CD4-positive, alpha-beta memory T cell (primary cell): ENCODE measurements around the gene ZCWPW1. TPM values are rescaled to one million over a fixed set of nuclear protein-coding genes. Genes with fewer than 3 reads are reported as not detected.

ENCODE experiments used
- CTCF ChIA-PET: fragments of 350-600 bp; sonication (Branson Sonifier 250); formaldehyde crosslinking; loops from one replicate; lab custom pipeline; 2021; ENCODE audit warnings: inconsistent platforms; ENCODE audit not compliant: partially characterized antibody; lab: Charles Lee
- POLR2A ChIA-PET: fragments of 350-600 bp; sonication (Branson Sonifier 250); formaldehyde crosslinking; loops from one replicate; lab custom pipeline; 2021; ENCODE audit not compliant: partially characterized antibody; lab: Charles Lee
- DNase-seq, 5 donors: peaks; one replicate each; pipeline versions ENCODE4 v3.0.0 to v3.0.0-alpha.2; 2020 to 2022; ENCODE audit warnings: mixed read lengths in 1 of 5
- H3K27ac ChIP-seq: one replicate; pipeline ENCODE4 v1.7.0; 2013; ENCODE audit warnings: low read depth, low read length
- H3K27me3 ChIP-seq: 2 replicates; pipeline ENCODE4 v1.7.0; 2013; ENCODE audit warnings: mild to moderate bottlenecking, low read length, moderate library complexity; ENCODE audit not compliant: insufficient read depth
- H3K36me3 ChIP-seq: 2 replicates; pipeline ENCODE4 v1.7.0; 2013; ENCODE audit warnings: mild to moderate bottlenecking, low read length, moderate library complexity; ENCODE audit not compliant: insufficient read depth
- H3K4me1 ChIP-seq: 2 replicates; pipeline ENCODE4 v1.7.0; 2013; ENCODE audit warnings: mild to moderate bottlenecking, low read length, moderate library complexity; ENCODE audit not compliant: insufficient read depth
- H3K4me3 ChIP-seq, 2 donors: one replicate each; pipeline ENCODE4 v1.7.0; 2013; ENCODE audit warnings: low read length in 2 of 2, mild to moderate bottlenecking in 1 of 2
- H3K9me3 ChIP-seq, 2 donors: one replicate each; pipeline ENCODE4 v1.7.0; 2013; ENCODE audit warnings: low read length in 2 of 2, control low read depth in 1 of 2; ENCODE audit not compliant: control insufficient read depth in 1 of 2
- H3K27ac Mint-ChIP-seq, 7 donors: one replicate each; pipeline ENCODE4 v1.8.0; 2020 to 2021; ENCODE audit warnings: mixed read lengths in 7 of 7, mild to moderate bottlenecking in 6 of 7, inconsistent platforms in 3 of 7, moderate library complexity in 3 of 7
- H3K27me3 Mint-ChIP-seq, 2 donors: one replicate each; pipeline ENCODE4 v1.8.0; 2020 to 2021; ENCODE audit warnings: mixed read lengths in 2 of 2
- H3K36me3 Mint-ChIP-seq, 2 donors: one replicate each; pipeline ENCODE4 v1.8.0; 2020 to 2021; ENCODE audit warnings: mixed read lengths in 2 of 2, inconsistent platforms in 1 of 2, mild to moderate bottlenecking in 1 of 2
- H3K4me1 Mint-ChIP-seq, 4 donors: one replicate each; pipeline ENCODE4 v1.8.0; 2020 to 2021; ENCODE audit warnings: mixed read lengths in 4 of 4, mild to moderate bottlenecking in 1 of 4
- H3K4me3 Mint-ChIP-seq, 8 donors: one replicate each; pipeline ENCODE4 v1.8.0; 2020 to 2021; ENCODE audit warnings: mixed read lengths in 8 of 8, mild to moderate bottlenecking in 7 of 8, moderate library complexity in 6 of 8, inconsistent platforms in 3 of 8
- H3K9me3 Mint-ChIP-seq, 8 donors: one replicate each; pipeline ENCODE4 v1.8.0; 2020 to 2021; ENCODE audit warnings: mixed read lengths in 8 of 8, mild to moderate bottlenecking in 5 of 8, inconsistent platforms in 3 of 8, moderate library complexity in 1 of 8
- intact Hi-C: fragments of 100-400 bp; cut with micrococcal nuclease; formaldehyde crosslinking; loops from one replicate; pipeline ENCODE4 v1.15.1; 2023
- polyA plus RNA-seq, 2 donors: library from polyadenylated mRNA; unstranded; fragments of 300-500 nt; fragmentation: Illumina TruSeq; gene quantifications; one replicate each; pipeline ENCODE4 v1.2.3, GENCODE V29; 2021
- total RNA-seq, 2 experiments: library from RNA; stranded (reverse); gene quantifications; one replicate each; pipeline ENCODE4 v1.2.3, GENCODE V29; 2021

ZCWPW1 gene
- total and polyA plus RNA-seq, 4 experiments from 2014 or later, result 5.0 to 12.4 (median 8.1) TPM

GRCh38 chr7:100370746-100371145, 57.8 kb downstream of the ZCWPW1 start:
- Mint-ChIP-seq H3K36me3 (peaks cover 3 to 8% of the 10 kb centered on the region in 2 donors), H3K4me1 (peaks cover 9 to 22% (median 14%) of the 10 kb centered on the region in 4 donors), H3K4me3 (no peak overlapping the region), H3K9me3 (peaks cover 0 to 1% (median 0%) of the 10 kb centered on the region in 8 donors), H3K27ac (peak overlapping the region in 3 of 7 donors; percentile 19 to 65 (median 24)), H3K27me3 (no peaks in the 10 kb centered on the region)
- no peak overlapping the region for H3K27ac ChIP-seq
- H3K36me3 ChIP-seq, result no peaks in the 10 kb centered on the region
- no peaks in the 10 kb centered on the region for H3K9me3 ChIP-seq
- H3K4me3 ChIP-seq, result no peak overlapping the region
- intact Hi-C loops, result no loop called here
- CTCF ChIA-PET, result no interaction called here
- H3K4me1 ChIP-seq, result peaks cover 9% of the 10 kb centered on the region
- POLR2A ChIA-PET, result no interaction called here
- H3K27me3 ChIP-seq, result no peaks in the 10 kb centered on the region
- DNase-seq, result no peak

- Histone ChIP-seq H3K27me3 (no peaks in the 10 kb centered on the region), H3K9me3 (no peaks in the 10 kb centered on the region), H3K36me3 (no peaks in the 10 kb centered on the region), H3K27ac (no peak overlapping the region), H3K4me1 (peaks cover 13% of the 10 kb centered on the region), H3K4me3 (no peak overlapping the region)
- Mint-ChIP-seq H3K9me3 (peaks cover 0 to 1% (median 0%) of the 10 kb centered on the region in 8 donors), H3K27me3 (no peaks in the 10 kb centered on the region), H3K27ac (peak overlapping the region in 3 of 7 donors; percentile 27 to 76 (median 48)), H3K4me1 (peaks cover 9 to 27% (median 16%) of the 10 kb centered on the region in 4 donors), H3K4me3 (no peak overlapping the region), H3K36me3 (peaks cover 3 to 9% of the 10 kb centered on the region in 2 donors)
- intact Hi-C loops, result no loop called here
- no peak for DNase-seq
- ChIA-PET CTCF (no interaction called here), POLR2A (no interaction called here)
Observed at GRCh38 chr7:100370303-100370702, 58.2 kb downstream of the ZCWPW1 start.

GRCh38 chr7:100369105-100369504, 59.4 kb downstream of the ZCWPW1 start:
- H3K36me3 Mint-ChIP-seq, result peaks cover 6 to 17% of the 10 kb centered on the region in 2 donors
- peak overlapping the region in 1 of 7 donors; percentile 64 for H3K27ac Mint-ChIP-seq
- H3K9me3 Mint-ChIP-seq, result peaks cover 0 to 1% (median 0%) of the 10 kb centered on the region in 8 donors
- H3K27me3 Mint-ChIP-seq, result no peaks in the 10 kb centered on the region
- no peaks in the 10 kb centered on the region for H3K36me3 ChIP-seq
- H3K27ac ChIP-seq, result no peak overlapping the region
- no peaks in the 10 kb centered on the region for H3K27me3 ChIP-seq
- H3K4me1 ChIP-seq, result peaks cover 15% of the 10 kb centered on the region
- H3K4me1 Mint-ChIP-seq, result peaks cover 10 to 30% (median 21%) of the 10 kb centered on the region in 4 donors
- intact Hi-C loops, result loop anchor here (5.0 kb wide), 1 partner anchor 38 kb away; no protein-coding TSS in a partner anchor
- no peak overlapping the region for H3K4me3 Mint-ChIP-seq
- H3K9me3 ChIP-seq, result no peaks in the 10 kb centered on the region
- ChIA-PET POLR2A (no interaction called here), CTCF (no interaction called here)
- DNase-seq, result no peak
- H3K4me3 ChIP-seq, result no peak overlapping the region

- Histone ChIP-seq H3K36me3 (no peaks in the 10 kb centered on the region), H3K4me3 (no peak overlapping the region), H3K27me3 (no peaks in the 10 kb centered on the region), H3K9me3 (no peaks in the 10 kb centered on the region), H3K4me1 (peaks cover 15% of the 10 kb centered on the region), H3K27ac (no peak overlapping the region)
- DNase-seq, result no peak
- no peak overlapping the region for H3K4me3 Mint-ChIP-seq
- intact Hi-C loops, result loop anchor here (5.0 kb wide), 1 partner anchor 39 kb away; no protein-coding TSS in a partner anchor
- H3K36me3 Mint-ChIP-seq, result peaks cover 11 to 23% of the 10 kb centered on the region in 2 donors
- peak overlapping the region in 5 of 7 donors; percentile 15 to 77 (median 64) for H3K27ac Mint-ChIP-seq
- H3K4me1 Mint-ChIP-seq, result peaks cover 10 to 31% (median 21%) of the 10 kb centered on the region in 4 donors
- H3K9me3 Mint-ChIP-seq, result peaks cover 0 to 1% (median 0%) of the 10 kb centered on the region in 8 donors
- CTCF ChIA-PET, result no interaction called here
- no peaks in the 10 kb centered on the region for H3K27me3 Mint-ChIP-seq
- POLR2A ChIA-PET, result no interaction called here
Observed at GRCh38 chr7:100367676-100368613, 60.6 kb downstream of the ZCWPW1 start.

DNA sequence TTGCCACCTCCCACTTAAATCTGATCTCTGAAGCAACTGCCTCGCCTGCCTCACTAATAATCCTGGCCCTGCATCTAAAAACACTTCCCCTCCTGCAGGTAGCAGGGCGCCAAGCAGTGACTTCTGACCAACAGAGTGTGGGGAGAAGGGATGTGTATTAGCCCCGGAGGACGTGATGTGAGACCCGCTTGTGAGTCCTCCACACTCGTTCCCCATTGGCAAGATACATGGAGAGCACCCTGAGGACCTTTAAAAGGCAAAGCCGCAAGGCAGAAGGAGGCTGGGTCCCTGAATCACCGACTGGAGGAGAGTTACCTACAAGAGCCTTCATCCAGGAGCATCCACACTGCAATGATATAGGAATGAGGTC, 61.3 kb downstream of the ZCWPW1 start:
- DNase-seq, result no peak
- peaks cover 15% of the 10 kb centered on the region for H3K4me1 ChIP-seq
- no peaks in the 10 kb centered on the region for H3K27me3 Mint-ChIP-seq
- peak overlapping the region in 3 of 7 donors; percentile 64 to 77 (median 70) for H3K27ac Mint-ChIP-seq
- no peak overlapping the region for H3K27ac ChIP-seq
- POLR2A ChIA-PET, result no interaction called here
- H3K4me3 ChIP-seq, result no peak overlapping the region
- no peak overlapping the region for H3K4me3 Mint-ChIP-seq
- H3K36me3 Mint-ChIP-seq, result peaks cover 13 to 25% of the 10 kb centered on the region in 2 donors
- H3K27me3 ChIP-seq, result no peaks in the 10 kb centered on the region
- no peaks in the 10 kb centered on the region for H3K36me3 ChIP-seq
- CTCF ChIA-PET, result no interaction called here
- H3K9me3 Mint-ChIP-seq, result peaks cover 0 to 1% (median 0%) of the 10 kb centered on the region in 8 donors
- no peaks in the 10 kb centered on the region for H3K9me3 ChIP-seq
- intact Hi-C loops, result loop anchor here (5.0 kb wide), 1 partner anchor 40 kb away; no protein-coding TSS in a partner anchor
- H3K4me1 Mint-ChIP-seq, result peaks cover 10 to 31% (median 19%) of the 10 kb centered on the region in 4 donors

GRCh38 chr7:100366411-100367250, 61.9 kb downstream of the ZCWPW1 start:
- ChIA-PET POLR2A (no interaction called here), CTCF (no interaction called here)
- DNase-seq, result no peak
- Histone ChIP-seq H3K36me3 (peaks cover 6% of the 10 kb centered on the region), H3K4me3 (no peak overlapping the region), H3K27me3 (no peaks in the 10 kb centered on the region), H3K9me3 (no peaks in the 10 kb centered on the region), H3K27ac (no peak overlapping the region), H3K4me1 (peaks cover 15% of the 10 kb centered on the region)
- Mint-ChIP-seq H3K27me3 (no peaks in the 10 kb centered on the region), H3K36me3 (peaks cover 19 to 31% of the 10 kb centered on the region in 2 donors), H3K9me3 (peaks cover 0 to 1% (median 0%) of the 10 kb centered on the region in 8 donors), H3K4me1 (peaks cover 10 to 31% (median 19%) of the 10 kb centered on the region in 4 donors), H3K27ac (peak overlapping the region; percentile 62 to 86 (median 77)), H3K4me3 (peak overlapping the region in 2 of 8 donors; percentile 20 to 64)
- intact Hi-C loops, result loop anchor here (5.0 kb wide), 1 partner anchor 41 kb away; no protein-coding TSS in a partner anchor
